ENCODE results near the gene ADGRL3. TPM values are rescaled to one million over a fixed set of nuclear protein-coding genes. Genes with fewer than 3 reads are reported as not detected.

The ADGRL3 gene
- total RNA-seq, 1 donor from 2014 or later = 34.5 TPM

DNA sequence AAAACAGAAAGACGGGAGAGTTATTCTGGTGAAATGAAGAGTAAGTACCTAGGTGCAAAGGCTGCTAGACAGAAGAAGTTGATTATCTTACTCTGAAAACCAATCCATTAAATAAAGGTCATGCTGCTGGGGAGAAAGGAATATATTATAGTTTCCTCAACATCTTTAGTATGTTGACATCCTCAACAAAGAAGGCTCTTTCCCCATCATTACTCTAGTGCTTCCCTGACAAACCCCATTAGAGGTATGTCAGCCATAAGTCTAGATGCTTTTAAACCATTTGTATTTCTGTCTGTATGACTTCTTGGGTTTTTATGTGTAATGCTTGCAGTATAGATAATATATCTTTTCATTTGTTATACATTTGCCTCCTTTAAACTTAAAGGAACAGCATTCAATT lies 75.9 kb downstream of the ADGRL3 start:
- no peak for TF ChIP-seq CTCF (conservative IDR thresholded peaks at IDR 0.05)
- DNase-seq (ENCODE audit: low read depth, low spot score) = no peak
- H3K27me3 Mint-ChIP-seq (ENCODE audit: low read depth) = no peaks in the 10 kb centered on the region
- H3K27ac Mint-ChIP-seq (ENCODE audit: unreplicated experiment) = no peak overlapping the region
- no peak overlapping the region for H3K4me3 Mint-ChIP-seq
- no peaks in the 10 kb centered on the region for H3K9me3 Mint-ChIP-seq
- no peaks in the 10 kb centered on the region for H3K36me3 Mint-ChIP-seq (ENCODE audit: low read depth)
- H3K4me1 Mint-ChIP-seq = peaks cover 7% of the 10 kb centered on the region

- H3K27ac Mint-ChIP-seq (ENCODE audit: unreplicated experiment) = no peak overlapping the region
- H3K36me3 Mint-ChIP-seq (ENCODE audit: low read depth) = no peaks in the 10 kb centered on the region
- DNase-seq (ENCODE audit: low read depth, low spot score) = no peak
Measured at GRCh38 chr4:61277785-61278760, 77.9 kb downstream of the ADGRL3 start.

GRCh38 chr4:61292322-61292721 lies 92.2 kb downstream of the ADGRL3 start:
- H3K36me3 Mint-ChIP-seq (ENCODE audit: low read depth) = no peaks in the 10 kb centered on the region
- TF ChIP-seq CTCF (conservative IDR thresholded peaks at IDR 0.05) = no peak
- peaks cover 16% of the 10 kb centered on the region for H3K4me1 Mint-ChIP-seq
- H3K4me3 Mint-ChIP-seq = no peak overlapping the region
- no peaks in the 10 kb centered on the region for H3K9me3 Mint-ChIP-seq
- no peak overlapping the region for H3K27ac Mint-ChIP-seq (ENCODE audit: unreplicated experiment)
- H3K27me3 Mint-ChIP-seq (ENCODE audit: low read depth) = no peaks in the 10 kb centered on the region
- DNase-seq (ENCODE audit: low read depth, low spot score) = no peak

More at GRCh38 chr4:61277785-61278760, 77.9 kb downstream of the ADGRL3 start:
- Mint-ChIP-seq H3K4me1 (peaks cover 4% of the 10 kb centered on the region), H3K4me3 (no peak overlapping the region), H3K9me3 (no peaks in the 10 kb centered on the region), H3K27me3 (ENCODE audit: low read depth) (no peaks in the 10 kb centered on the region)
- TF ChIP-seq CTCF (conservative IDR thresholded peaks at IDR 0.05) = no peak

DNA sequence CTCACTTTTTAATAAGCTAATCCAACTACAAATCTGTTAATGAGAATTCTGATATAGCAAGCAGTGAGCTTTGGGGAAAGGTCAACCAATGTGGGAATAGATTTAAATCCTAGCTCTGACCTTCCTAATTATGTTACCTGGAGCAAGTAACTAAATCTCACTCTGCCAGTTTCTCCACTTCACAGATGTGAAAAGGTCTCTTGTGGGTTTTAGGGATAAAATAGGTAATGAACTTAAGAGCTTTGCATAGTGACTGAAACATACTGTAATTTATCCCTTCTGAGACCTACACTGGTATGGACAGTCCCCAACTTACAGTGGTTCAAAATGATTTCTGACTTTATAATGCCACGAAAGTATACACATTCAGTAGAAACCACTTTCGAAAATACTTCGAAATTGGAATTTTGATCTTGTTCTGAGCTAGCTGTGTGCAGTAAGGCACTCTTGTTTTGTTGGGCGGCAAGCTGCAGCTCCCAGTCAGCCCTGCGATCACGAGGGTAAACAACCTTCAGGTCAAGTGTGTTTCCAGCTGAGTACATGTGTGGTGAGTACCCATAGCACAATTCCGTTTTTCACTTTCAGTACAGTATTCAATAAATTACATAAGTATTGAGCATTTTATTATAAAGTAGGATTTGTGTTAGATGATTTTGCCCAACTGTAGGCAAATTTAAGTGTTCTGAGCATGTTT lies 93.7 kb downstream of the ADGRL3 start:
- Mint-ChIP-seq H3K4me3 (no peak overlapping the region), H3K27ac (ENCODE audit: unreplicated experiment) (no peak overlapping the region), H3K27me3 (ENCODE audit: low read depth) (no peaks in the 10 kb centered on the region), H3K4me1 (peaks cover 26% of the 10 kb centered on the region), H3K9me3 (no peaks in the 10 kb centered on the region), H3K36me3 (ENCODE audit: low read depth) (no peaks in the 10 kb centered on the region)
- DNase-seq (ENCODE audit: low read depth, low spot score) = no peak
- TF ChIP-seq CTCF (conservative IDR thresholded peaks at IDR 0.05) = no peak

DNA sequence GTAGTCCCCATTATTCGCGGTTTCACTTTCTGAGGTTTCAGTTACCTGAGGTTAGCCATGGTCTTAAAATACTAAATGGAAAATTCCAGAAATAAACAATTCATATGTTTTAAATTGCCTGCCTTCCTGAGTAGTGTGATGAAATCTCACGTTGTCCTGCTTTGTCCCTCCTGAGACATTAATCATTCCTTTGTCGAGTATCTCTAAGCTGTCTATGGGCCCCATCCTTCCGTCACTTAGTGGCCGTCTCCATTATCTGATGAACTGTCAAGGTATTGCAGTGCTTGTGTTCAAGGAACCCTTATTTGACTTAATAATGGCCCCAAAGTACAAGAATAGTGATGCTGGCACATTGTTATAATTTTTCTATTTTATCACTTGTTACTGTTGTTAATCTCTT lies 94.8 kb downstream of the ADGRL3 start:
- H3K27me3 Mint-ChIP-seq (ENCODE audit: low read depth) = no peaks in the 10 kb centered on the region
- H3K4me1 Mint-ChIP-seq = peaks cover 30% of the 10 kb centered on the region
- no peak overlapping the region for H3K27ac Mint-ChIP-seq (ENCODE audit: unreplicated experiment)
- no peak overlapping the region for H3K4me3 Mint-ChIP-seq
- no peak for DNase-seq (ENCODE audit: low read depth, low spot score)
- H3K9me3 Mint-ChIP-seq = no peaks in the 10 kb centered on the region
- H3K36me3 Mint-ChIP-seq (ENCODE audit: low read depth) = no peaks in the 10 kb centered on the region
- no peak for TF ChIP-seq CTCF (conservative IDR thresholded peaks at IDR 0.05)
